HG03108 (cell line): ENCODE results near the gene NOL8.

Experiments
- ATAC-seq: cut with Tn5 transposase; IDR thresholded peaks from one replicate; pipeline ENCODE4 v1.9.1; 2021; ENCODE audit warnings: moderate library complexity; ENCODE audit not compliant: unreplicated experiment

NOL8 gene

GRCh38 chr9:92312887-92313623 lies 12.1 kb downstream of the NOL8 start:
- no peak for ATAC-seq

- no peak for ATAC-seq
Measured at GRCh38 chr9:92310562-92310961, 14.6 kb downstream of the NOL8 start.

DNA sequence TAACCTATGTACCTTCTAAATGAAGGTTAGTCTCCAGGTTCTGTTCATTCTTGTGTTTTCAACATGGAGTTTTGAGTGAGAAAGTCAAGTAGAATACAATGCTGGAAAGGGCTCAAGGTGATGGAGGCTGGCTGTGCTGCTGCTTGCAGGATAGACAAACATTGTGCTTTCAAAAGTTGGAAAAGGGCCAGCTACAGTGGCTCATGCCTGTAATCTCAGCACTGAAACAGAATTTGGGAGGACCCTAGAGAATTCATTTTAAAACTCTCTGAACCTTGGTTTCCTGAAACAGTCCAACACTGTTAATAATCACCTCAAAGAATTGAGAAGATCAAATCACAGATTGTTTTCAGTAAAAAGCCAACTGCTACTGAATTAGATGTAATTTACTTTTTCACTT lies 16.3 kb downstream of the NOL8 start:
- ATAC-seq = peak; percentile 62

- ATAC-seq = no peak
Measured at GRCh38 chr9:92300936-92301335, 24.2 kb downstream of the NOL8 start.

DNA sequence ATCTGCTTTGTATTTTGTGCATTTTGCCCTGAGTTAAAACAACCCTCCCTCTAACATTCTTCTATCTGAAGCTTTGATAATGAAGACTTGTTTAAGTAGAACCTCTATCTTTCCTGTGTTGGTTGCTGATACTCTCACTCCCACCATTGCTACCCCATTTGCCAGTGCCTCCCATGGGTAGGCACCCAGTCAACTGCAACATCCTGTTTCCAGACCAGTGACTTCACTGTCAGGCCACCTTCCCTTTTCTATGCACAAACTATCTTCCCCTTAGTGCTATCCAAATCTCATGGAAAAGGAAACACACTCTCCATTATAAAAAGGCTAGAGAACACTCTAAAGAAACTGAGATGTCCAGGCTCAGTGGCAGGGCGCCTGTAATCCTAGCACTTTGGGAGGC lies 26.0 kb downstream of the NOL8 start:
- ATAC-seq = no peak

- no peak for ATAC-seq
Measured at GRCh38 chr9:92298036-92298435, 27.1 kb downstream of the NOL8 start.

DNA sequence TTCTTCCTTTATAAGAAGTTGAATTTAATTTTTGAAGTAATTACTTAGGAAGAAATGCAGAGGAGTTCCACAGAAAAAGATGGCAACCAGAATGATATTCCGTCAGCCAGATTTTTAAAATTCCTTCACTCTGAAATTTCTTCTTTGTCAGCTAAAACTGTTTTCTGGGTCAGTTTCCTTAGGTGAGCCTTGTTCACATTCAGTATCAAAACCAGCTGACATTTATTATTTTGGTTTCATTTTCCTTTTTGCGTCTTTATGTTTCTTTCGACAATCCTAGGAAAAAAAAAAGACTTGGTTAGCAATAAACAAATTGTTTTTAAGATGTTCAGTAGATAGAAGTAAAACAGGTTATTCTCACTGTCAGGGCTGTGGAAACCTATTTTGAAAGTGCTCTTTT lies 27.5 kb downstream of the NOL8 start:
- no peak for ATAC-seq

- ATAC-seq = no peak
Measured at GRCh38 chr9:92295827-92296258, 29.3 kb downstream of the NOL8 start.

- ATAC-seq = no peak
Measured at GRCh38 chr9:92295240-92295790, 29.8 kb downstream of the NOL8 start.

DNA sequence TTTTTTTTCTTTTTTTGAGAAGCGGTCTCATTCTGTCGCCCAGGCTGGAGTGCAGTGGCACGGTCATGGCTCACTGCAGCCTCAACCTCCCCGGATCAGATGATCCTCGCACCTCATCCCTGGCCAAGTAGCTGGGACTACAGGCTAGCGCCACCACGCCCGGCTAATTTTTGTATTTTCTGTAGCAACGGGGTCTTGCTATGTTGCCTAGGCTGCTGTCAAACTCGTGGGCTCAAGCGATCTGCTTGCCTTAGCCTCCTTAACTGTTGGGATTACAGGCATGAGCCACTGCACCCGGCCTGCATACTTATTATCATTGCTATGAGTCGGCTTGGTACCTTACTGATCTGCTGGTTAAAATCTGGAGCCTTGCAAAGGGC lies 30.9 kb downstream of the NOL8 start:
- no peak for ATAC-seq

DNA sequence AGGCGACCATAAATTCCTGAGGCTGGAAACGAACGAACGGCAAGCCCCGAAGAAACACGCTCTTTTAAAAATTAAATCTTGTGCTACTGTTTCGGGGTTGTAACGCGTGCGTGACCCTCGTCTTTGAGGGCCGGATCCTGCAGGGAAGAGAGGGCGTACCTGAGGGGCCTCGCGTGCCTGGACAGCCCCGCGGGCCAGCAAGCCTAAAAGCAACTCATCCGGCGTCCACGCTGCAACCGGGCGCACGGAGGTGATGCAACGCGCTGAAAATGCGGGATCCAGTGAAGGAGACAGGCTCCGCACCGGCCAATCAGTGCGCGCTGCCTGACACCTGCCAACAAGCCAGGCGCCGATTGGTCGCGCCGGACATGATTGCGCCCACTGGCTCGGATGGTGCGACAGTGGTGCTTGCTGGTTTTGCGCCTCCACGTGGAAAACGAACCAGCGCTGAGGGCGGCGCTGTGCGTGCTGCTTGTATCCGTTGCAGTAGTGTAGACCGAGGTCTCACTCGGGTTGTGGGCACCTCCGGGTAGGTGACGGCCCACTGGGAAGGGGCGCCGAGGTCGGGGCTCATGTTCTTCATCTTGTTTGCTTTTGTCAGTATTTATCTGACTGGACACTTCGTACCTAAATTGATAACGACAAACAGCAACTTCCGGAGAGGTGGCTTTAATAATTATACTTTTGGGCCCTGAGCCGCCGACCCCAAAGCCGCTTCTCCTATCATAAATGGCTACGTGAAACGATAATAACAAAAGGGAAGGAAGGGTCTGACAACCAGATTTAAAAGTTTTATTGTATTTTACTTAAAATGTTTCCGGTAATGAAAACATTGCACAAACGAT lies 31.5 kb downstream of the NOL8 start, which contains the start of gene IARS1:
Gene IARS1 (minus strand): TSS at position 246 of the 845 bp plus-strand sequence. CDS start 4,278 bp downstream, outside the sequence.
- peak; percentile 95 for ATAC-seq

DNA sequence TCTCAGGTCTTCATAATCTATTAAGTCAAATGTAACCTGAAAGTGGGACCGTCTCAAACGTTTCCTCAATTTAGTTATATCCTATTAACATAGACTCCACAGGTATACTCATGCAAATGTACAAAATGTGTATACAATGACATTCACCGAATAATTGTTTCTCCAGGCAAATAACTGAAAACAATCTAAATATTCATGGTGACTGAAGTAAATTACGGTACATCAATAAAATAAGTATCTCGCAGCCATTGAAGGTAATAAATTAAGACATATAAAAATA lies 32.1 kb downstream of the NOL8 start:
- ATAC-seq = no peak

DNA sequence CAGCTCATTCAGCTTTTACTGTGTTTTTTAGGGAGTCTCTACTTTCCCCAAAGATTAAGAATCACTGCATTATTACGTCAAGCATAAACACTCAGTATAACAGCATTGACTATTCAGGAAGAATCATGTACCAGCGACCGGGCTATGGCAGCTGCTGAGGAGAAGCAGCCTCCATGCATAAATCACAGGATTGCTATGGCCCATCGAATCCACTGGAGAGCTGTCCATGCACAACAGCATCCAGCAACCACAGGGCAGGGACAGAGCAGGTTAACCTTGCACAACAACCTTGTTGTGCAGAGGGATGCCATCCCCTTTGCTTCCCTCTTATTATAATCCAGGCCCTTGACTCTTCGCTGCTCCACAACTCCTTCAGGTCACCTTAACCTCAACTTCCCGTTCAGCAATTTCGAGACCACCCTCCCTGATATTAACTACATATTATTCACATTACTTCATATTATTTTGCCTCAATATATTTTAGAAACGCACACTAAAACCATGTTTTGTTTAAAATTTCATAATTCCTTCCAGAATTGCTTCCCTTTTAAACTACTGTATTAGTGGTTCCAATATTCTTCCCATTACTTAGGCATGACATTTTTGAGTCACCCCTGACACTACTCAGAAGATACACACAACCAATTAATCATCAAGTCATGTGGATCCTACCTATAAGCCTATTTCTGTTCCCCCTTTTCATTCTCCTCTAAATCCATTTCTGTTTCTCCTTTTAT lies 32.6 kb downstream of the NOL8 start:
- ATAC-seq = no peak

GRCh38 chr9:92291577-92291976 lies 33.6 kb downstream of the NOL8 start:
- ATAC-seq = no peak

GRCh38 chr9:92290785-92291429 lies 34.2 kb downstream of the NOL8 start:
- no peak for ATAC-seq

- ATAC-seq = no peak
Measured at GRCh38 chr9:92289708-92290390, 35.3 kb downstream of the NOL8 start.

DNA sequence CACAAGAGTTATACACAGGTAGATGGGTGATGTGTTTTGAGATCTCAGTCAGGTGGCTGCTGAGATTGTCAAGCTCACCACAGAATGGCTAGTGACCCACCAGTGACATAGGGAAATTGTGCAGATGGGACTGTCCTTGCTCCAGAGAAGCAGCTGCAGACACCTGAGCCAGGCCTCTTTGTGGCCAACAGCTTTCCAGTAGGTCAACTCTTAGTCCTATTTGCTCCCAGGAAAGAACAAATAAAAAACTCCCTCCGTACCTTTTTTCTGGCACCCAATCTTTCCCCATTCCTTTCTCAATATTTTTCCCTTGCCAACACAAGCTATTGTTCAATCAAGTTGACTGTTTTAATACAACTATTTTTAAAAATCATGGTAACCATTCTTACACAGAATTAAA lies 45.8 kb downstream of the NOL8 start:
- no peak for ATAC-seq

GRCh38 chr9:92278110-92278509 lies 47.0 kb downstream of the NOL8 start:
- ATAC-seq = no peak

- no peak for ATAC-seq
Measured at GRCh38 chr9:92276331-92277032, 48.7 kb downstream of the NOL8 start.

DNA sequence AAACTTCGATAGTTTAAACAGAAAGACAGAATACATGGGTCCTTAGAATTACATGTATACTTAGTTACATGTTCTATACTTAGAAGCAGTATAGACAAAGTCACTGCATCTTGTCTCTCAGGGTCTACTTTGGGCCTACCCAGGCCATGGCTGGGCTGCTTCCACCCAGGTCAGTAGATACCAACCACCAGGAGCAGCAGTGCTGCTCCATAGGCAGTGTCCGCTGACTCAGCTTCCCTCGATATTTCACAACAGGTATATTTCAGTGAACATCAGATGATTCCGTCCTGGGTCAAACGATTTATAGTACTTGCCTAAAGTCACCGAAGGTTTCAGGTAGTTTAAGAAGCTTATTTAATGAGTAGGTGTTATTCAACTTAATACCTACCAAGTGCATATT lies 49.6 kb downstream of the NOL8 start:
- ATAC-seq = no peak
